ENCODE measurements around the gene GAGE10. TPM values are rescaled to one million over a fixed set of nuclear protein-coding genes. Genes with fewer than 3 reads are reported as not detected.
"Not testable (repeated sequence)": the region's sequence is repeated elsewhere in the genome, so short reads cannot be mapped to it uniquely, and the experiment has no call there.

The GAGE10 gene
- total RNA-seq, 1 donor from 2014 or later, result not detected

DNA sequence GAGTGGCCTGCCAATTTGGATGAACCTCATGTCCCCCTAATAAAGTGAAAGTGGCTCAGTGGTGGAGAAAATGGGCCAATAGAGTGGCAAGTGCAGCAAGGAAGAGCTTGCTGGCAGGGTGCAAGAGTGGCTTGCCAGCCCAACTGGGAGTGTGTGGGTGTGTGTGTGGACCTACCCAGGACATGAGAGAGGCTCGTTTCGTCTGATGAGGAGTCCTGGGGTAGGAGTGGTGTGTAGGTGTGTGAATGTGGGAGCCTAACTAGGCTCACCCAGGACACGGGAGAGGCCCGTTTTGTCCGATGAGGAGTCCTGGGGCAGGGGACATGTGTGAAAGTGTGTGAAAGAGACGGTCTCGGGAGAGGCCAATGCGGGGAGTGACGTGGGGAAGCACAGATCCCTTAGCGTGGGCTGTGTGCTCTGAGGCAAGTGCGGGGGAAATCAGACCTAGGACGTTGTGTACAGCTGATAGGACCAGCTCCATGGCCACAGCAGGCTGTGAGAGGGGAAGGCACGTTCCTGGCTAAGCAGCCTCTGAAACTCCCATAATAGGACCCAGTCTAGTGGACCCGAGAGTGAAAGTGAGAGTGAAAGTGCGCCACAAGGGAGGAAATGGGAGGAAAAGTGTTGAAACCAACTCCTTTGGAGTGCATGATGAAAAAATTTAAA, 5.3 kb downstream of the GAGE10 start:
- Histone ChIP-seq H3K36me3 (no peaks in the 10 kb centered on the region), H3K27ac (peak overlapping the region; percentile 58 to 62), H3K27me3 (no peaks in the 10 kb centered on the region), H3K9me3 (no peaks in the 10 kb centered on the region), H3K4me3 (peak overlapping the region; percentile 41 to 59), H3K4me1 (no peaks in the 10 kb centered on the region)
- no peak for DNase-seq (ENCODE audit: low spot score in 2 of 2)
- intact Hi-C loops (cut with DNase I), result no loop called here
- TF ChIP-seq CTCF (IDR thresholded peaks at IDR 0.05), result no peak

GRCh38 chrX:49309401-49309981, 6.0 kb downstream of the GAGE10 start:
- Histone ChIP-seq H3K9me3 (no peaks in the 10 kb centered on the region), H3K4me1 (no peaks in the 10 kb centered on the region), H3K36me3 (no peaks in the 10 kb centered on the region), H3K27ac (peak overlapping the region; percentile 58 to 62), H3K4me3 (peak overlapping the region; percentile 41 to 59), H3K27me3 (no peaks in the 10 kb centered on the region)
- no peak for DNase-seq (ENCODE audit: low spot score in 2 of 2)
- intact Hi-C loops (cut with DNase I), result no loop called here
- TF ChIP-seq CTCF (IDR thresholded peaks at IDR 0.05), result no peak

DNA sequence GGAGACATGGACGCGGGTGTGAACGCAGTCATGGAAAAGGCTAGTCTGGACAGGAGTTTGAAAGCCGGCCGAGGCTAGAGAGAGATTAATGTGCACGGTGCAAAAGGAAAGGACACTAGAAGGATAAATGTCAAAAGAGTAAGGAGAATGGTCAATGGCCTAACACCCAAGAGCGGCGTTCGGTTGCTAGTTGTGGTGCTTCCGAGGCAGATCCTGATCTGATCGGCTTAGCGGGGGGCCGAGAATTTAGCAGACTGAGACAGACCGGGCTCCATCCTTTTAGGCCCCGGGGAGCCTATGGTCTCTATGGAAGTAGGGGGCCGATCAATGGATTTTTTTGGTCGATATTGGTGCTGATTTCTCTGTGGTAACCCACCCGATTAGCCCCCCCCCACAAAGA, 6.9 kb downstream of the GAGE10 start:
- H3K27me3 ChIP-seq, result no peaks in the 10 kb centered on the region
- peak overlapping the region in 1 of 2 donors; percentile 59 for H3K4me3 ChIP-seq
- no peaks in the 10 kb centered on the region for H3K9me3 ChIP-seq
- no peaks in the 10 kb centered on the region for H3K36me3 ChIP-seq
- H3K4me1 ChIP-seq, result no peaks in the 10 kb centered on the region
- intact Hi-C loops (cut with DNase I), result no loop called here
- no peak for TF ChIP-seq CTCF (IDR thresholded peaks at IDR 0.05)
- no peak overlapping the region for H3K27ac ChIP-seq
- DNase-seq (ENCODE audit: low spot score in 2 of 2), result no peak

DNA sequence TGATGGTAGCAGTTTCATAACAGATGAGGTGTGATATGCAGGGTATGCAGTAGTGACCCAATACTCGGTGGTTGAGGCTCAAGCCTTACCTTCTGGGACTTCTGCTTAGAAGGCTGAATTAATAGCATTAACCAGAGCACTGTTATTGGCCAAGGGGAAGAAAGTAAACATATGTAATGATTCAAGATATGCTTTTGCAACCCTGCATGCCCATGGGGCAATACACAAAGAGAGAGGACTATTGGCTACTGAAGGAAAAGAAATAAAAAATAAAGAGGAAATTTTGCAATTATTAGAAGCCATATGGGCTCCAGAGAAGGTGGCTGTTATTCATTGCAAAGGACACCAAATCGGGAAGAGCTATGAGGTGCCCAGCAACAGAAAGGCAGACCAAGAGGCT, 8.7 kb downstream of the GAGE10 start:
- H3K27me3 ChIP-seq, result no peaks in the 10 kb centered on the region
- no peak overlapping the region for H3K4me3 ChIP-seq
- no peak for TF ChIP-seq CTCF (IDR thresholded peaks at IDR 0.05)
- H3K36me3 ChIP-seq, result no peaks in the 10 kb centered on the region
- no peaks in the 10 kb centered on the region for H3K4me1 ChIP-seq
- no peaks in the 10 kb centered on the region for H3K9me3 ChIP-seq
- intact Hi-C loops (cut with DNase I), result no loop called here
- no peak overlapping the region for H3K27ac ChIP-seq
- DNase-seq (ENCODE audit: low spot score in 2 of 2), result no peak

DNA sequence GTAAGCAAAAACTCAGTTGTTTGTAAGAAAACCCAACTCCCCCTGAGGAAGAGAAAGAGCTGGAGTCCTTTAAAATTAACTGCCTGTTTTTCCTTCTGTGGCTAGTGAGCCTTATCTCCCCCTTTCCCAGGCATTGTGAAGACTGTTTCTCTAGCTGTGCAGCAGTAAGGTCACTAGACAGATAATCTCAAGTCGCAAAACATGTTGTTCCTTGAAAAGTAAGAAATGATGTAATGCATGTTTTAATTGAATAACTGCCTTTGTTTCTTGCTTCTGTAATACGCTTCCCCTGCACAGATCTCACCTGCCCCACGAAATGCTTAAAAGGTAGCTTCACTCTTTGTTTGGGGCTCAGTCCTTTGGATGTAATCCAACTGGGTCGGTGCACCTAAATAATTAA, 12.6 kb downstream of the GAGE10 start:
- H3K4me1 ChIP-seq, result no peaks in the 10 kb centered on the region
- H3K27me3 ChIP-seq, result no peaks in the 10 kb centered on the region
- no peak for TF ChIP-seq CTCF (IDR thresholded peaks at IDR 0.05)
- intact Hi-C loops (cut with DNase I), result no loop called here
- no peaks in the 10 kb centered on the region for H3K36me3 ChIP-seq
- no peak overlapping the region for H3K27ac ChIP-seq
- no peak for DNase-seq (ENCODE audit: low spot score in 2 of 2)
- H3K9me3 ChIP-seq, result no peaks in the 10 kb centered on the region
- H3K4me3 ChIP-seq, result no peak overlapping the region

- intact Hi-C loops (cut with DNase I); H3K27me3 ChIP-seq; H3K27ac ChIP-seq; H3K4me1 ChIP-seq; H3K9me3 ChIP-seq; DNase-seq (ENCODE audit: low spot score in 2 of 2); H3K4me3 ChIP-seq; H3K36me3 ChIP-seq: not testable (repeated sequence)
These were observed 18.3 kb downstream of the GAGE10 start, which contains the start of gene GAGE12J for GRCh38 chrX:49321737-49322136. GAGE12J (plus strand) TSS chrX:49322037; CDS start chrX:49323194, 1,157 bp downstream.

DNA sequence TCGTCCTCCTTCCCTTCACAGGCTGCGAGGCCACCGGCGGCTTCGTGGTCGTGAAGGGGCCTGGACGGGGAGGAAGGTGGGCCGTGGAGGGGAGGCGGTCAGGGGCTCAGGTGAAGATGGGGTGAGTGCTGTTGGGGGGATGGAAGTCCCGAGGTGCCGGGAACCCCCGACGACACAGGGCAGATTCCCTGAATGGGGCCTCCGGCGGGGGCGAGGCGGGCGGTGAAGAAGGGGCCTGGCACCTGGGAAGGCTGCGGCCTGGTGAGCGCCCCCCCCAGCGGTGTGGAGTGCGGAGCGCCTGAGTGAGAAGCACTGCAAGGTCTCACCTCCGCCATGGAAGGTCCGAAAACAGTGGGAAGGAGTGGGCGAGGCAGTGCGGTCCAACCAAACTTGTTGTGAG, 18.8 kb downstream of the GAGE10 start:
- intact Hi-C loops (cut with DNase I); H3K36me3 ChIP-seq; DNase-seq (ENCODE audit: low spot score in 2 of 2); H3K9me3 ChIP-seq; H3K4me1 ChIP-seq; H3K27me3 ChIP-seq; H3K4me3 ChIP-seq; H3K27ac ChIP-seq: not testable (repeated sequence)

- H3K4me3 ChIP-seq; H3K9me3 ChIP-seq; intact Hi-C loops (cut with DNase I); H3K27ac ChIP-seq; H3K4me1 ChIP-seq; DNase-seq (ENCODE audit: low spot score in 2 of 2); H3K27me3 ChIP-seq; H3K36me3 ChIP-seq: not testable (repeated sequence)
These were observed 20.3 kb downstream of the GAGE10 start for GRCh38 chrX:49323735-49324134.

GRCh38 chrX:49330421-49330820, 27.0 kb downstream of the GAGE10 start:
- DNase-seq (ENCODE audit: low spot score in 2 of 2); H3K36me3 ChIP-seq; H3K27ac ChIP-seq; H3K4me1 ChIP-seq; H3K27me3 ChIP-seq; H3K4me3 ChIP-seq; intact Hi-C loops (cut with DNase I); H3K9me3 ChIP-seq: not testable (repeated sequence)
